OCI-LY7 (cell line): ENCODE data around the gene SRPRA. TPM values are rescaled to one million over a fixed set of nuclear protein-coding genes. Genes with fewer than 3 reads are reported as not detected.

Experiments
- BruUV-seq: library from RNA; stranded (reverse); fragments of 400-500 nt; replicated peaks from 2 replicates; lab custom pipeline; 2021; lab: Mats Ljungman, UMichigan
- CTCF ChIA-PET: fragments of 300-600 bp; sonication (Branson Sonifier 250); formaldehyde crosslinking; loops from one replicate; lab custom pipeline; 2022; ENCODE audit warnings: antibody characterized with exemption; ENCODE audit not compliant: unreplicated experiment; lab: Charles Lee
- POLR2A ChIA-PET: fragments of 300-600 bp; sonication (Branson Sonifier 250); formaldehyde crosslinking; loops from one replicate; lab custom pipeline; 2022; ENCODE audit warnings: antibody characterized with exemption; lab: Charles Lee
- DNase-seq: peaks from one replicate; pipeline ENCODE4 v3.0.0-alpha.2; 2015; ENCODE audit warnings: low spot score
- H2AFZ ChIP-seq: fragments of 200-600 bp; sonication (generic), shearing (Covaris generic); 2 replicates; pipeline ENCODE4 v1.6.1; 2014; ENCODE audit warnings: mild to moderate bottlenecking, antibody characterized with exemption, low read length, moderate library complexity
- H3K27ac ChIP-seq: fragments of 200-600 bp; sonication (generic); 2 replicates; pipeline ENCODE4 v1.5.1; 2014; ENCODE audit warnings: mixed run types, low read depth, mild to moderate bottlenecking, moderate library complexity, low read length, inconsistent platforms; ENCODE audit not compliant: poor library complexity, severe bottlenecking
- H3K36me3 ChIP-seq: fragments of 200-600 bp; sonication (generic); 2 replicates; pipeline ENCODE4 v1.6.1; 2014; ENCODE audit warnings: mild to moderate bottlenecking, antibody characterized with exemption, low read length, moderate library complexity, mixed read lengths; ENCODE audit not compliant: insufficient read depth
- H3K4me1 ChIP-seq: fragments of 200-600 bp; sonication (generic); 2 replicates; pipeline ENCODE4 v1.5.1; 2014; ENCODE audit warnings: mild to moderate bottlenecking, low read length; ENCODE audit not compliant: insufficient read depth, poor library complexity, severe bottlenecking
- H3K4me2 ChIP-seq: fragments of 200-600 bp; sonication (generic); 2 replicates; pipeline ENCODE4 v1.6.1; 2014; ENCODE audit warnings: mild to moderate bottlenecking, low read length
- H3K4me3 ChIP-seq: fragments of 200-600 bp; sonication (generic); 2 replicates; pipeline ENCODE4 v1.5.1; 2014; ENCODE audit warnings: mild to moderate bottlenecking, low read depth, low read length; ENCODE audit not compliant: poor library complexity, severe bottlenecking
- H3K79me2 ChIP-seq: fragments of 200-600 bp; sonication (generic); 2 replicates; pipeline ENCODE4 v1.6.1; 2016; ENCODE audit warnings: low read depth, mild to moderate bottlenecking, low read length, moderate library complexity, mixed read lengths; ENCODE audit not compliant: insufficient read depth
- H3K9me2 ChIP-seq: fragments of 200-600 bp; sonication (generic); 2 replicates; pipeline ENCODE4 v1.6.1; 2016; ENCODE audit warnings: mild to moderate bottlenecking, low read length, mixed read lengths; ENCODE audit not compliant: insufficient read depth
- H3K9me3 ChIP-seq: fragments of 200-600 bp; sonication (generic); 2 replicates; pipeline ENCODE4 v1.6.1; 2014; ENCODE audit warnings: mild to moderate bottlenecking, mixed run types, low read length, mixed read lengths
- H4K20me1 ChIP-seq: fragments of 200-600 bp; sonication (generic); 2 replicates; pipeline ENCODE4 v1.6.1; 2014; ENCODE audit warnings: mild to moderate bottlenecking, antibody characterized with exemption, low read length, moderate library complexity, mixed read lengths; ENCODE audit not compliant: insufficient read depth
- EZH2phosphoT487 ChIP-seq: fragments of 200-600 bp; sonication (generic); IDR thresholded peaks from 2 replicates; pipeline ENCODE4 v1.6.1; 2018; ENCODE audit warnings: low read depth, borderline replicate concordance, mild to moderate bottlenecking, mixed run types, antibody characterized with exemption, low read length, moderate library complexity, mixed read lengths
- intact Hi-C: fragments of 100-400 bp; cut with micrococcal nuclease; formaldehyde crosslinking; loops from one replicate; pipeline ENCODE4 v1.10.0; 2022; ENCODE audit not compliant: unreplicated experiment
- total RNA-seq, 2 experiments: library from RNA; depleted of rRNA in 1 of 2; stranded (reverse); fragments of >200 nt in 1 of 2; shearing (Covaris generic) in 1 of 2; gene quantifications; 2 replicates each; pipeline ENCODE4 v1.2.3, GENCODE V29; 2014 to 2022
- TF ChIP-seq, protein P1 (sequence below): fragments of 200-600 bp; sonication (generic); conservative IDR thresholded peaks from 2 replicates; pipeline ENCODE4 v1.5.1; 2014; ENCODE audit warnings: mild to moderate bottlenecking, antibody characterized with exemption, low read length, moderate library complexity, mixed read lengths

Gene SRPRA
- total RNA-seq, 2 experiments from 2014 or later: 62.9 to 100 TPM

DNA sequence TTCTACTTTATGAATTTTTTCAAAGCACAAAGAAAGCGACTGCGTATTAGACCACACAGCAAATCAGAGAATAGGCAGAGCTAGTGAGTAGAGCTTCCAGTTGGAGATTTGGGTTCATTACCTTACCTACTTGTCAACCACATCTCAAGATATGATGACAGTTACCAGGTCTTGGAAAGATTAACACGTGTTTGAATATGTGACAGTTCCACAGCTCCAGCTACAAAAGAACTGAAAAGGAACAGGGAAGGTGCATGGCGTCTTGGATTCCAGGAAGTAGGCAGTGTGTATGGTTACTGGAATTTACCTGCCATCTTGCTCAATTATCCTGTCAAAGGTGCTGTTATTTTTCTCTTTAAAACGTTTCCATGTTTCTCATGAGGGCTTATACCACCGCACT, 19.5 kb upstream of the SRPRA start:
- Histone ChIP-seq H3K27ac (no peak overlapping the region), H3K36me3 (peaks cover 12% of the 10 kb centered on the region), H3K9me3 (no peaks in the 10 kb centered on the region), H2AFZ (no peak overlapping the region), H3K9me2 (no peaks in the 10 kb centered on the region), H3K4me3 (no peak overlapping the region), H3K4me2 (no peak overlapping the region), H4K20me1 (no peaks in the 10 kb centered on the region), H3K4me1 (peaks cover 18% of the 10 kb centered on the region), H3K79me2 (no peaks in the 10 kb centered on the region)
- ChIA-PET CTCF (no interaction called here), POLR2A (interaction anchor here (1.5 to 2.1 kb wide), 3 partner anchors 12 to 16 kb away, joined by 3 to 8 read pairs (median 4); partner anchors contain the start of gene DCPS)
- TF ChIP-seq, protein P1, sequence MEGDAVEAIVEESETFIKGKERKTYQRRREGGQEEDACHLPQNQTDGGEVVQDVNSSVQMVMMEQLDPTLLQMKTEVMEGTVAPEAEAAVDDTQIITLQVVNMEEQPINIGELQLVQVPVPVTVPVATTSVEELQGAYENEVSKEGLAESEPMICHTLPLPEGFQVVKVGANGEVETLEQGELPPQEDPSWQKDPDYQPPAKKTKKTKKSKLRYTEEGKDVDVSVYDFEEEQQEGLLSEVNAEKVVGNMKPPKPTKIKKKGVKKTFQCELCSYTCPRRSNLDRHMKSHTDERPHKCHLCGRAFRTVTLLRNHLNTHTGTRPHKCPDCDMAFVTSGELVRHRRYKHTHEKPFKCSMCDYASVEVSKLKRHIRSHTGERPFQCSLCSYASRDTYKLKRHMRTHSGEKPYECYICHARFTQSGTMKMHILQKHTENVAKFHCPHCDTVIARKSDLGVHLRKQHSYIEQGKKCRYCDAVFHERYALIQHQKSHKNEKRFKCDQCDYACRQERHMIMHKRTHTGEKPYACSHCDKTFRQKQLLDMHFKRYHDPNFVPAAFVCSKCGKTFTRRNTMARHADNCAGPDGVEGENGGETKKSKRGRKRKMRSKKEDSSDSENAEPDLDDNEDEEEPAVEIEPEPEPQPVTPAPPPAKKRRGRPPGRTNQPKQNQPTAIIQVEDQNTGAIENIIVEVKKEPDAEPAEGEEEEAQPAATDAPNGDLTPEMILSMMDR: no peak
- intact Hi-C loops: no loop called here
- no peak for DNase-seq
- no TSS peak for BruUV-seq

DNA sequence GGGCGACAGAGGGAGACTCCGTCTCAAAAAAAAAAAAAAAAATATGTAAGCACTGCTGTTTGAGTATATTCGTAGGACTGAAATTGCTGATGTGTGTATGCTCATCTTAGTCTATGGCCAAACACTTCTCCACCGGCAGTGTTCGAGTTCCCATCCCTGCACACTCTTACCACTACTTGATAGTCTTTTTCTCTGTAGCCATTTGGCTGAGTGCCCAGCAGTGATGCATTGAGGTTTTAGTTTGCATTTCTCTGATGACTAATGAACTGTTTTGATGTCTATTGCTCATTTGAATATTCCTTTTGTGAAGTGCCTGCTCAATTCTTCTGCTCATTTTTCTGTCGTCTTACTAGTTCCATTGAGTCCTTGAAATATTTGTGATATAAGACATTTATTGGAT, 16.1 kb upstream of the SRPRA start:
- peaks cover 34% of the 10 kb centered on the region for H3K4me1 ChIP-seq
- peak; percentile 41 for DNase-seq
- H3K79me2 ChIP-seq: no peaks in the 10 kb centered on the region
- ChIA-PET CTCF (no interaction called here), POLR2A (no interaction called here)
- no peak overlapping the region for H3K27ac ChIP-seq
- TF ChIP-seq EZH2phosphoT487: no peak
- TF ChIP-seq, protein P1: no peak
- no peak overlapping the region for H2AFZ ChIP-seq
- no TSS peak for BruUV-seq
- H4K20me1 ChIP-seq: no peaks in the 10 kb centered on the region
- intact Hi-C loops: no loop called here
- H3K36me3 ChIP-seq: no peaks in the 10 kb centered on the region; the same call in 1 of the 2 replicates
- no peaks in the 10 kb centered on the region for H3K9me2 ChIP-seq
- H3K4me3 ChIP-seq: peak overlapping the region; percentile 72
- H3K9me3 ChIP-seq: no peaks in the 10 kb centered on the region
- H3K4me2 ChIP-seq: peak overlapping the region; percentile 91
